Hematopoietic multipotent progenitor cell (in vitro differentiated cells): ENCODE data around the gene BIRC7. TPM values are rescaled to one million over a fixed set of nuclear protein-coding genes. Genes with fewer than 3 reads are reported as not detected.

Experiments
- DNase-seq, 3 donors: peaks; one replicate each; pipeline ENCODE4 v3.0.0-alpha.2; 2011 to 2015; ENCODE audit warnings: low read depth in 2 of 3, low spot score in 2 of 3
- total RNA-seq: library from RNA; depleted of rRNA; stranded (reverse); fragments of >200 nt; gene quantifications from one replicate; pipeline ENCODE4 v1.2.3, GENCODE V29; 2012

BIRC7 gene, protein sequence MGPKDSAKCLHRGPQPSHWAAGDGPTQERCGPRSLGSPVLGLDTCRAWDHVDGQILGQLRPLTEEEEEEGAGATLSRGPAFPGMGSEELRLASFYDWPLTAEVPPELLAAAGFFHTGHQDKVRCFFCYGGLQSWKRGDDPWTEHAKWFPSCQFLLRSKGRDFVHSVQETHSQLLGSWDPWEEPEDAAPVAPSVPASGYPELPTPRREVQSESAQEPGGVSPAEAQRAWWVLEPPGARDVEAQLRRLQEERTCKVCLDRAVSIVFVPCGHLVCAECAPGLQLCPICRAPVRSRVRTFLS
- not detected for total RNA-seq

DNA sequence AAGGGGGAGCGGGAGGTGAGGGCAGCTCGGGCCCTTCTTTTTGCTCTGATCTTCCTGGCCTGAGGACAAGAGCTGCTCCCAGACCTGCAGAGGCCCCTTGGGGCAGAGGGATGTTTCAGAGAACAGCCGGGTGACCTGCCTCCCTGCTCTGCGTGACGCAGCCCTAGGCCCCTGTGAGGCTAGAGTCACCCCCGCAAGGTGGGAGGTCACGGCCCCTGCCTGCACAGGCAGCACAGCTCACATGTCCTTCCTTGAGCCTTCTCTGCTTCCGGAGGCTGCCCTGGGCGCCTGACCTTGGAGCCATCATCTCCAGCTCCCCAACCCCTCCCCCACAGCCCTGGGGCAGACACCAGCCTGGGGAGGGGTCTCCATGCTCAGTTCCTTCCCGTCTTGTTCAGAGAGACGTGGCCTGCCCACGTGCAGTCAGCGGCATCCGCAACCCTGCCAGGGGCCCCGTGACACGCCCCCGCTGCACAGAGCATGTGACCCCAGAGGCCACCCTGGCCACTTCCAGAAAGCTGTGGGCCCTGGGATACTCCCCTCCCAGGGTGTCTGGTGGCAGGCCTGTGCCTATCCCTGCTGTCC lies at the start of gene BIRC7:
TSS of gene BIRC7 (plus strand) at position 507 of the 585 bp plus-strand sequence. CDS start 192 bp downstream, outside the sequence.
- no peak for DNase-seq

DNA sequence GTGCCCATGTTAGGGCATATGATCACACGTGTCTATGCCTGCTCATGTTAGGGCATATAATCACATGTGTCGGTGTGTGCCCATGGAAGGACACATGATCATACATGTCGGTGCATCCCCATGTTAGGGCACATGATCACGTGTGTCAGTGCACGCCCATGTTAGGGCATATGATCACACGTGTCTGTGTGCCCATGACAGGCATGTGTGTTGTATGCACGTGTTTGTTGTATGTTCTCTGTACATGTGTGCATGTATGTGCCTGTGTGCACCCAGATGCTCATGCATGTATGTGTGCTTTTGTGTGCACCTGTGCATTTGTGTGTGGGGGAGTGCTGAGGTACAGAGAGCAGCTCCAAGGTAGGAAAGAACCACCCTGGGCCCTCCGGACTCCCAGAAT lies 49.6 kb upstream of the BIRC7 start:
- no peak for DNase-seq

DNA sequence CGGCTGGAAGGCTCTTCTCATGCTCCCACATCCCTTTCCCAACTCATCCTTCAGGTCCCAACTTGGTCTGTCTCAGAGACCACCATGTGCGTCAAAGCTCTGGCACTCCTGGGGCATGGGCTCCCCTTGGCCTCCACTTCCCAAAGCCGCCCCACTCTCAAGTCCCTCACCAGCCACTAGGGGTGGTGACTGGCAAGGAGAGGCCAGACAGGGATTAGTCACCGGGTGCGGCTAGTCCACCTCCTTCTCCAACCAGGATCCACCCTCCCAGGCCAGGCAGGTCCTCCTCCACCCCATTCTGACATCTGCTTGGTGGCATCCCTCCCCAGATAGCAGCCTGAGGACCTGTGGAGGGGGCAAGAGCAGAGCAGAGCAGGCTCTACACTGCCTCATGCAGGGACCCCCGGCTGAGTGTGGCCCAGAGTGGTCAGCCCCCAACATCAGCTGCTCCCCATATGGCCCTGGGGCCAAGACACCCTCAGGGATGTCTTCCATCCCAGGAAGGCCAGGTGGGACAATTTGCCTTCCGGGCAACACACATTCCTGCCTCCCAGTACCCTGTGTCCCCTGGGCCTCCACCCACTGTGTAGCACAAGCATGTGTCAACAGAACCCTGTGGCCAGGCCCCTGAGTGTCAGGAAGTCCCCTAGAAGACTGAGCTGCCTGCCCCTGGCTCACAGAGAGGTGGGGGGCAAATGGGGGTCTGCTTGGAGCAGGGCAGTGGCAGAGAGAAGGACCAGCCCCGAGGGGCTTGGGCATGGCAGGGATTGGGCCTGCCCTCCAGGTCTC lies 49.0 kb upstream of the BIRC7 start:
- no peak for DNase-seq

DNA sequence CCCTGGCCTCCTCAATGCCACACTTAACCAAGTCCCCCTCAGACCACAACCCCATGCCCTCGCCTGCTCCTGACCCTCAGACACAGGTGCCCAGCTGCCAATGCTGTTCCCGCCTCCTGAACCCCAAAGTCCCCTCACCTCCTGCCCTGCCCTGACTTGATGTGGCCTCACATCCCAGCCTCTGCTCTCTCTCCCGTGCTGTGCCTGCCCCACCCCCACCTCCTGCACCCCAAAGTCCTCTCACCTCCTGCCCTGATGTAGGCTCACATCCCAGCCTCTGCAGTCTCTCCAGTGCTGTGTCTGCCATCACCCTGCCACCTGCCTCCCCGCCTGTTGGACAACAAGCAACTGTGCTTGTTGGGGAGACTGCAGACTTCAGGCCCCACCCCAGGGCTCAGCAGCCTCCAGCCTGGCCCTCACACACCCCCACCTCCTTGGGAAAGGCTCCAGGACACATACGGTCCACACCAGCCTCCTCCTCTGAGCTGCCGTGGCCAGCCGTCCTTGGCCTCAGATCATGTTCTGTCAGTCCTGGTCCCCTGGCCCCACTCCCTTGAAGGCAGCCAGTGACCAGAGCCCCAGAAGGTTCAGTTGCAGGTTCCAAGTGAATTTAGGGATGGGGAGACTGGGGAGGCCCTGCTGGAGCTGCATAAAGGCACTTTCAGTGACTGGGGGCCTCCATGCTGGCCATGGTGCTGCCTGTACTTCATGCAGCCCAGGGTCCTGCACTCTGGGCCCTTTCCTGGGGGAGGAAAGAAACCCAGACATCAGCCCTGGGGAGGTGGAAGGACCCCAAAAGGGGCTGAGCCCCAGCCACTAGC lies 48.2 kb upstream of the BIRC7 start:
- no peak for DNase-seq

DNA sequence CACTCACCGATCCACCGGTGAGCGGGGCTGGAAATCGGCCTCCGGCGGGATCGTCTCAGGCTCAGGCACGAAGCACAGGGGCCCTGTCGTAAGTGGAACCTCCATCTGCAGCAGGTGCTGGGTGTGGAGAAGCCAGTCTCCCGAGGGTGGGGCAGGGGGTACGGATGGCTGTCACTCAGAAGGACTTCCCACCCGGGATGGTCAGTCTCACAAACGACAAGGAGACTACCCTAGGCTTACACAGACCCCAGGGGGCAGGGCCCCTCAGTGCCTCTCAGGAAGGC lies 47.6 kb upstream of the BIRC7 start:
- no peak for DNase-seq

DNA sequence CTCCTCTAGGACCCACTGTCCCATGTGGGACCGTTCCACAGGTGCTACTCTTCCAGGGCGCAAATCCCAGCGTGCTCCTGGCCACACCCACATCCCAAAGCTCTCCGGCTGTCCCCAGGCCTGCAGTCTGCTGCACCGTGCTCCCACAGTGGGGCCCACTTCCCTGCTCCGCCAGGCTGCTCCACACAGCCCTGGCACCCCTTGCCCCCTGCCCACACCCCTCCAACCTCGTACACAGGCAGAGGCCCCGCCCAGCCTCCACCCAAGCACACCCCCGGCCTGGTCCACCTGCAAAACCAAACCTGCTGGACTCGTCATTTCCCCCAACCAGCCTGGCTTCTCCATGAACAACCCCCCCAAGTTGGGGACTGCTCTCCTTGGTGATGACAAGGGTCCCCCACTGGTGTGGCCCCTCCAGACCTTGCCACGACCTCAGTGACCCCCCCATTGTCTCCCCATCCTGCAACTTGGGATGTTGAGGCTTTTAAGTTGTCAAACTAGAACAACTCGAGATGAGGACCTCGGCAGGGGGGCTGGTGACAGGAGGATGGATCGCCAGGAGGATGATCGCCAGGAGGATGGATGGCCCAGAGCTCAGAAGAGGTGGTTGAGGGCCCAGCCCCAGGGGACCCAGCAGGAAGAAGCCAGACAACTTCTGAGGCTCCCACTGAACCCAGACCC lies 46.9 kb upstream of the BIRC7 start:
- DNase-seq, result no peak

DNA sequence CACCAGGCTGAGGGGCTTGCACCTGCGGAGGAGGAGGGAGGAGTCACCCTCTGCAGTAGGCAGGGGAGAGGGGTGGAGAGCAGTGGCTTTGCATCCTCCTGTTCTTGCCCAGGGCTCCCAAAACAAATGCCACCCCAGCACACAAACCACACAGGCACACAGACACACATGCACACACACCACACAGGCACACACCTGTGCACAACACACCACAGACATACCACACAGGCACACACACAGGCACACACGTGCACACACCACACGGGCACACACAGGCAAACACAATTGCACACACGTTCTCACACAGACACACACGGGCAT lies 46.4 kb upstream of the BIRC7 start:
- no peak for DNase-seq

DNA sequence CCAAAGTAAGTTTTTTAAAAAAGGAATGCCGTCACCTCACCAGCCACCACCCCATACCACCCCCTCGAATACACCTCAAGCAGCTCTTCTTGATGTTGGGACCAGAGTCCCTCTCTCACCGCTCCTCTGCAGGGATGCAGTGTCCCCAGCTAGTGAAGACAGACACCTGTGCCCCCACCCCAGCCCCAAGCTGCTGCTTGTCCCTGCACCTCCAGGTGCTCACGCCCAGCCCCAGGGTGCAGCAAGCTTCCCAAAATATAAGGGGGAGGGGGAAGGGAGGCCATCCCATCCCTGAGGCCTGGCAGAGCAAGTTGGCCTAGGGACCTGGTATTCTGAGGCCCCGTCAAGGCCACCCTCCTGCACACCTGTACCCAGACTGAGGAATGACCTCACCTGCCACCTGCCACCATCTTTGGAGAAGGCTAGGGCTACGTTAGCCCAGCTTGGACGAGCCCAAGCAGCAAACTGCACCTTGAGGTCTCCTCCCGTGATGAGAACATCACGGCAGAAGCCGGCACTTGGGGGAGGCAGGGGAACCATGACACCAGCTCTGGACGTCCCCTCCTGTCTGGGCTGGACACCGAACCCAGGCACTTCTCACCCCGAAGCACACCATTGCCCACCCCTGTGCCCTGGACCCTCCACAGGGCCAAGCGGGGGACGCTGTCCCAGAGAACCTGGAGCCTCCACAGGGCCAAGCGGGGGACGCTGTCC lies 45.7 kb upstream of the BIRC7 start:
- no peak for DNase-seq

DNA sequence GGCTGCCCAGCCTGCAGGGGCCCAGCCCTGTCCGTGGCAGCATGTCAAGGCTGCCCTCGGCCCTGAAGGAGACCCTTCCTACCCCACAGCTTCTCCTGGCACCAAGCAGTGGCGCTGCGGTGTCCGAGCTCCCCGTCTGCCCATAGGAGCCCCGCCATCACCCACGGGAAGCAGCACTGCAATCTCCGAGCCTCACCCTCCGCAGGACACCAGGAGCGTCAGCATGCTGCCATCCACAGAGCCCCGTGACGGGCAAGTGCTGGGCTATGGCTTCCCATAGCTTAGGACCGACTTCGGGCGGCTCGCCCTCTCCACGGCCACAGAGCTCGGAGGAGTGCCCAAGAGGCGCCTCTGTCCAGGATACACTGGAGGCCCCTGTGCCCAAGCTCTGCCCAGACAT lies 44.9 kb upstream of the BIRC7 start:
- DNase-seq, result no peak

DNA sequence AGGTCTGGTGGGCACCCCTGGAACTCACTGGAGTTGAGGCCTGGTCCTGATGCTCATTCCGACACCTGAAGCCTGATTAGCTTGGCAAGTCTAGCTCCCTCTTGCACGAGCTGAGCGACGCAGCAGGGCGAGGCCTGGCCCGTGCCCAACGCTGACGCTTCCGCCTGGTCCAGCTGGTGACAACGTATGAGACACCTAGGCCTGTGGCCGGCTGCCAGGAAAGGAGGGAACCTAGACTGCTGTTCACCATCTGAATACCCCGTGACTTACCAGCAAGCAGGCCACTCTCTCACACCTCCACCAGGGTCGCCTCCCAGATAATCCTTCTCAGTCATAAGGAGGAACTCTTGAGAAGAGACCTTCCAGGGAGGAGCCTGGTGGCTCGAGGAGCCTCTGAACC lies 44.3 kb upstream of the BIRC7 start:
- DNase-seq, result no peak

DNA sequence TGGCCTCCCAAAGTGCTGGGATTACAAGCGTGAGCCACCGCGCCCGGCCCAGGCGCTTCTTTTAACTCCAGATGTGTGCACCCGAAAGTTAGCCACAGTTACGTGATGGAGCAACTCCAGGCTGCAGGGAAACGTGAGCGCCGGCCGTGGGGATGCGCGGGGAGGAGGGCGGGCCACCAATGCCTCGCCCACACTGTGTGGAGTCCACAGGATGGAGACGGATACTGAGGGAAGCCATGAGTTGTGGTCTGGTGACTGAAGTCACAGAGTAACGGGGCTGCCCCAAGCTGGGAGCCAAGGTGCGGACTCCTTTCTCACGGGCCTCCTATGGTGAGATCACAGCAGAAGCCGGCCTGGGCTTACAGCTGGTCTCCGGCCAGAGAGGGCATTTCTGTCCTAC lies 43.0 kb upstream of the BIRC7 start:
- no peak for DNase-seq

DNA sequence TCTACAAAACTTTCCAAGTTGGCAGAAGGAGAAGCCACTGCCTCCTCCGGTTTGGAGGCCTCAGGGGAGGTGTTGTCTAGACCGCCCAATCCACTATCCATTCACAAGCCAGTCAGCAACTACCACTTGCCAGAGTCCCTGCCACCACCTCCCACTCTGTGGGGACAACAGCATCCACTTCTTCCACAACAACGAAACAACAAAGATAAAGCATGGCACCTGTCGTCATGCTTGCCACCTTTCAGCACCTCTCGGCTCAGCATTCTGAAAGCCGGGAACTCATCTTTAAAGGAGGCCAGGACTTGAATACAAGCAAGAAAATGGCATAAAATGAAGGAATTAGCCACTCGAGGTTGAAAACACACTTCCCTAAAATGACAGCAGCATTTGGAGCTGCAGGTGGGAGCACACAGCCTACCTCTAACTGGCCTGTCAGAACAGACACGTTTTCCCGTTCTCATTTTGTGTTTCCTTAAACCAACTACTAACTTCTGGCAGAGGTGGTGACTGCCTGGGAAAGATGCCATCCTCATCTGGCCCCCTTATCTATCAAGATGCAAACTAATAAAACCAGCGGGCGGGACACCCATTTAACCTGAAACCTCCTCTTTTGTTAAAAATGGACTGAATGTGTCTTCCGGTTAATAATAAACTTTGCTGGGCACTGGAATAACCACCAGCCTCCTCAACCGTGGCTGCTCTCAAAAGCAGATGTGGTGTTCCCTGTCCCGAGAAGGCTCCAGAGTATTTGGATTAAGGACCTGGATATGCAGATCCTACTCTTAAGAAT lies 41.5 kb upstream of the BIRC7 start:
- no peak for DNase-seq

DNA sequence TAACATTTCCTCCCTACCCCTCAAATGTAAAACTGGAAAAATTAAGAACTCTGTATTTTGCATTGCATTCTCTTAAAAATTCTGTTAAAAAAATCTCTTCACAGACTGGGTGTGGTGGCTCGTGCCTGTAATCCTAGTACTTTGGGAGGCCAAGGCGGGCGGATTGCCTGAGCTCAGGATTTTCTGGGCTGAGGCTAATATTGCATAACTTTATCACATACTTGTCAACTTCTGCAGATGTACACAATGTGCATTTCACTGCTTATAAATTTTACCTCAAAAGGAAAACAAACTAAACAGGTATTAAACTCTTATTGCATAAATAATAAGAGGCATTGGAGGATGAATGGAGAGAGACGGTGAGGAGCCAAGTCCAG lies 40.9 kb upstream of the BIRC7 start:
- DNase-seq, result no peak

DNA sequence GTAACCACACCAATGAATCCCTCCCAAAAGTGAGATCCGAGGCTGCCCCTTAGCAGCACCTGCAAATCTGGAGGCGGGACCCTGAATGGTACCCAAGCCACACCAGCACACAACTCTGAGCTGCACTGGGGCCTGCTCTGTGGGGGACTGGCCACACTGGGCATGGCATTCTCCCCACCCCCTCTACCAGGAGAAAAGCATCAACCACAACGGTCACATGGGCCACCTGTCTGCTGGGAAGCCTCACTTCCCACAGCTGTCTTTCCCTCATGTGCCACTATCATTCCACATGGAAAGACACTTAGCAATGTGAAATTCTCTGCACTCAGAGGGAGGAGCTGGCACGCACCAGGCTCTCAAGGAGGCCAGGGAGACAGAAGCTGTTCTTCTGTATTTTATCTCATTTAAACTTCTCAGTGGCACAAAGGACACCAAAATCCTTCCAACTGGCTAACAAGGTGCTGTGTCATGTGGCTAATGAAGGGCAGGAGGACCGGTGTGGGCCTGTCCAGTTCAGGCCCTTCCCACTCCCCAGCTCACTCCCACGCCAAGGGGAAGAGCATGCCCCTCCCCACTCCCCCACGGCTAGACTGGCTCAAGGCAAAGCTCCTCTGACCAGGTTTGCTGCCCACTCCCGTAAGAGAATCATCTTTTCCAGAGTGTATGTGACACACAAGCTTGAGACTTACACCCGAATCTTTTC lies 38.8 kb upstream of the BIRC7 start:
- no peak for DNase-seq

DNA sequence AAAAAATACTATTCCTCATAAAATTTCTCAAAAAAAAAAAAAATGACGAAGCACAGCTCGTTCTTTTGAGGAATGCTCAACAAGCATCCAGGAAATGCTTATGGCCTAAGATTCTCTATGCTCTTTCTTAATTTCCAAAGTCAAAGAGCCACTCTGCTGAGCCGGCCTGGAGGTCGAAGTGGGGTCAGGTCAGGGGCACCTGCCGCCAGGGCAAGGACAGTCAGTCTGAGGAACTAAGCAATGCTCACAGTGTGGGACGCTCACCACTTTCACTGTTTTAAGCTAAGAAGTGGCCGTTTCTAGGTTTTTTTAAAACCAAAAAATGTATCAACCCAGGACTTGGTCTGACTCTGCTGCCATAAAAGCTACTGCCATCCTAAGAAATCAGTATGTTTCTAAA lies 37.1 kb upstream of the BIRC7 start:
- no peak for DNase-seq

DNA sequence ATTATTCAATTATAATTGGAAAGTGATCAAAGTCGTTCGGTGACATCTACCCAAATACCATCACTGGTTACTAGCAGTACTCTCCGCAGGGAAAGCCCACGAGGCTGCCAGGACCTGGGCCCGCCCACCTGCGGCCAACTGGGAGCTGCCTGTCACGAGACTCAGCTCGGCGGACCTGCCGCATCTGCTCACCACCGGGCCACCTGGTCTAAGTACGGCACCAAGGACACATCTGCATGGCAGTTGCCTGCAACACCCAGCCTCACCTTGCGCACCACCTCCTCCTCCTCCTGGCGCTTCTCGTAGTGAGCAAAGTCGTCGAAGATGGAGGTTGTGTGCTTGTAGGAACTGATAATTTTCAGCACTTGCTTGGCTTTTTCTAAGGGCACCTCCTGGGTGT lies 33.7 kb upstream of the BIRC7 start:
- DNase-seq, result no peak

DNA sequence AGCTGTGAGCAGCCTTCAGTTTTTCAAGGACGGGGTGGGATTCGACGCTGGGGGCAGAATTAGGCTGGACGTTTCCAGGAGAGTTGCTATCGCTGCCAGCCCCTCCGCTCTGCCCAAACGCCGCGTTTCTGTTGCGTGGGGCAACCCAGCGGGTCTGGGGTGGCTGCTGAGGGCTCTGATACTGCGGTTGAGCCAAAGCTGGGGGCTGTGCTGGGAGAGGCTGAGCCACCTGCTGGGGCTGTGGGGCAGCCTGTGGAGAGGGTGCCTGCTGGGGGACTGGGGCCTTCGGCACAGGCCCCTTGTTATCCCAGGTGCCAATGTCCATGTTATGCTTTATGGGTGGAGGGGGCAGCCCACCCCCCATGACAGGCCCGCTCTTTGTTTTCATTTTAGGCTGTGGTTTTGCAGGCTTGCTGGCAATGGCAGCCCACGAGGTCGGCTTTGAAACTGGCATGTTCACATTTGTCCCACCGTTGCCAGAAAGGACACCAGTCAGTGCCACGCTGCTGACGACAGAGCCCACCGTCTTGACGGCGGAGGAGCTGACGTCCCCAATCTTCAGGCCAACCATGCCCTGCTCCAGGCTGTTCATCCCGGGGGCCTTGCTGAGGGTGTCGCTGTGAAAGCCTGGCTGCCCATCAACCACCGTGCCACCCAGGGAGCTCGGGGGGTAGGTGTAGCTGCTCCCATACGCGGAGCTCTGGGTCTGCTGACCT lies 32.7 kb upstream of the BIRC7 start:
- DNase-seq, result no peak

DNA sequence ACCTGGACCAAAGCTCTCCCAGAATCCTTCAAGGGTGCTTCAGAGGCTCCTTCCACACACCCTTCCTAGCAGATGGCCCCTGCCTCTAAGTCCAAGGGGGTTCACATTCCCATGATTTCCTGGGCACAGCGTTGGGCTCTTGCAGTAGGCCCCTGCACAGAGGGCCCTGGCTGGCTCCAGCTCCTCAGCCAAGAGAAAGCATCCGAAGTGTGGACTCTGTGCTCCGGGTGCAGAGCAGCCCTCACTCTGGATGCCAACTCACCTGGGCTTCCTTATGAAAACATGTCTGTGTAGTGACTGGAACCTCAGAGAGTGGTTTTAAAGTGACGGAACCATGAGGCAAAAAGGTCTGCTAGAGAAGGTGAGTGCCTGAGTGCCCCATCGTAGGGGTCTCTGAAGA lies 31.3 kb upstream of the BIRC7 start:
- no peak for DNase-seq
